ENCODE results near the gene IL18. TPM values are rescaled to one million over a fixed set of nuclear protein-coding genes. Genes with fewer than 3 reads are reported as not detected.
"Not testable (repeated sequence)": the region's sequence is repeated elsewhere in the genome, so short reads cannot be mapped to it uniquely, and the experiment has no call there.

Gene IL18
- polyA plus RNA-seq (ENCODE audit: insufficient read length): 9.9 TPM
- long read RNA-seq, donor 1, partial matches to known transcripts: 0 of 1 reads
- long read RNA-seq, donor 1, other reads (novel, unspliced or antisense): 0 of 1 reads
- long read RNA-seq, donor 2, partial matches to known transcripts: 0 of 1 reads
- long read RNA-seq, donor 2, other reads (novel, unspliced or antisense): 0 of 1 reads
- long read RNA-seq, donor 3, partial matches to known transcripts: 0 of 3 reads
- long read RNA-seq, donor 3, other reads (novel, unspliced or antisense): 0 of 3 reads
- long read RNA-seq, donor 4: 0 reads
- long read RNA-seq, donor 5, partial matches to known transcripts: 0 of 10 reads
- long read RNA-seq, donor 5, other reads (novel, unspliced or antisense): 7 of 10 reads
- long read RNA-seq, donor 6, partial matches to known transcripts: 0 of 2 reads
- long read RNA-seq, donor 6, other reads (novel, unspliced or antisense): 0 of 2 reads
- long read RNA-seq, donor 7, partial matches to known transcripts: 0 of 3 reads
- long read RNA-seq, donor 7, other reads (novel, unspliced or antisense): 0 of 3 reads
- long read RNA-seq, donor 8: 0 reads

DNA sequence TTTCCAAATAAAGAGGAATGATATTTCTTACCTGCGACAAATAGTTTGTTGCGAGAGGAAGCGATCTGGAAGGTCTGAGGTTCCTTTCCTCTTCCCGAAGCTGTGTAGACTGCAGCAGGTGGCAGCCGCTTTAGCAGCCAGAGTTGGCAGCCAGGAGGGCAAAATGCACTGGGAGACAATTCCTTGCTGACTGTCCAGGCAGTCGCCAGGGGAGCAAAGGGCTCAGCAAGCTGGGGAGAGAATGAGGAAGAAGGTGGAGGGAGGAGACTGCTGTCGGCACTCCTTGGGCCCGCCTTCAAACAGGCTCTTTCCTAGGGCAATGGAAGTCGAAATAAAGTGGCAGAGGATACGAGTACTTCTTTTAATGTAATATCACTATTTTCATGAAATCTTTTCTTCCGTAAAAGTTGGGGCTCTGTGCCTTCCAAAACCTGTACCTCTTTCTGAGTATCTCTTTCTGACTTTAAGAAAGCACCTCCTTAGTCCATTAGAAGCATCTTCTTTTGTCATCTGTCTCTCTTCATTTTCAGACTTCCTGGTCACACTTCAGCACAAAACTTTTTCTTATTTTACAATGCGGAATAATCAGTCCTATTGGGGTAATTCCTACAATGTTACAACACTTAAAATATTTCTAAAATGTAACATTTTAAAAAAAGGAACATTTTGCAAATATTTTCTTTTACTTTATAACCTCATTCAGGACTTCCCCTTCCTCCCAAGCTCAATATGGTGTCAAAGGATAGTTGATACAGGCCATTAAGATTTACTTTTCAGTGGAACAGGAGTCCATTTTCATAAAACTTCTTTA lies at the start of gene IL18:
Gene IL18 (minus strand): TSS at position 220 of the 811 bp plus-strand sequence. CDS start 9,041 bp downstream, outside the sequence.
- DNase-seq: no peak

- no peak for DNase-seq
Observed at GRCh38 chr11:112212710-112213109, 48.8 kb upstream of the IL18 start.

DNA sequence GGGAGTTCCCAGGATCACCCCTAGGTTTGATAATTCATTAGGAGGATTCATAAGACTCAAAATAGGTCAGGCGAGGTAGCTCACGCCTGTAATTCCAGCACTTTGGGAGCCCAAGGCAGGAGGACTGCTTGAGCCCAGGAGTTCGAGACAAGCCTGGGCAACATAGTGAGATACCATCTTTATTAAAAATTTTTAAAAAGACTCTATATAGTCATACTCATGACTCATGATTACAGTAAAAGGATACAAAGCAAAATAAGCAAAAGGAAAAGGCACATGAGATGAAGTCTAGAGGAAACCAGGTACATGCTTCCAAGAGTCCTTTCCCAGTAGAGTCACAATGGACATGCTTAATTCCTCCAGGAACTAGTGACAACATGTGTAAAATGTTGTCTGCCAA lies 48.4 kb upstream of the IL18 start:
- no peak for DNase-seq

- DNase-seq: no peak
Observed at GRCh38 chr11:112211536-112211935, 47.6 kb upstream of the IL18 start.

- DNase-seq: no peak
Observed at GRCh38 chr11:112210890-112211289, 47.0 kb upstream of the IL18 start.

- DNase-seq: no peak
Observed at GRCh38 chr11:112206071-112206470, 42.2 kb upstream of the IL18 start.

- no peak for DNase-seq
Observed at GRCh38 chr11:112200252-112200651, 36.4 kb upstream of the IL18 start.

DNA sequence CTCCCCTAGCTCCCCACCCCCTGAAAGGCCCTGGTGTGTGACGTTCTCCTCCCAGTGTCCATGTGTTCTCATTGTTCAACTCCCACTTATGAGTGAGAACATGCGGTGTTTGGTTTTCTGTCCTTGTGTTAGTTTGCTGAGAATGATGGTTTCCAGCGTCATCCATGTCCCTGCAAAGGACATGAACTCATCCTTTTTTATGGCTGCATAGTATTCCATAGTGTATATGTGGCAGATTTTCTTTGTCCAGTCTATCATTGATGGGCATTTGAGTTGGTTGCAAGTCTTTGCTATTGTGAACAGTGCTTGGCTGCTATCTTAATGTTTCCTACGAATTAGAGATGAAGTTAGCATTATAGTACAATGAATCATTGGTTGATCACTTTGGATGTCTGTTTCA lies 35.2 kb upstream of the IL18 start:
- not testable (repeated sequence) for DNase-seq

DNA sequence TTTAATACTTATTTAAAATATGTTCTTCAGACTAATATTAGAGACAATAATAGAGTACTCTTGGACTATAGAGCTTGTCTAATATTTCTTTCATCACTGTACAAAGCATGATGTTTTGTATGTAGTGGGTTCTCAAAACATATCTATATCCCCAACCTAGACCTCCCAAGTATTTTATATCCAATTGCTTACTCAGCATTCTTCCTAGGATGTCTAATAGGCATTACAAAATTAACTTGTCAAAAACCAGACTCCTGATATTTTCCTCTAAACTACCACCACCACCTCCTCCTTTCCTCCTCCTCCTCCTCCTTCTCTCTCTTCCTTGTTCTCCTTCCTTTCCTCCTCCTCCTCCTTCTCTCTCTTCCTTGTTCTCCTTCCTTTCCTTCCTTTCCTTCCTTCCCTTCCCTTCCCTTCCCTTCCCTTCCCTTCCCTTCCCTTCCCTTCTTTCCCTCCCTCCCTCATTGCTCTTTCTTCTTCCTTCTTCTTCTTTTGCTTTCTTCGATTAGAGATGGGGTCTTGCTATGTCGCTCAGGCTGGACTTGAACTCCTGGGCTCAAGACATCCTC lies 32.7 kb upstream of the IL18 start:
- DNase-seq: no peak

- no peak for DNase-seq
Observed at GRCh38 chr11:112195951-112196351, 32.1 kb upstream of the IL18 start.

DNA sequence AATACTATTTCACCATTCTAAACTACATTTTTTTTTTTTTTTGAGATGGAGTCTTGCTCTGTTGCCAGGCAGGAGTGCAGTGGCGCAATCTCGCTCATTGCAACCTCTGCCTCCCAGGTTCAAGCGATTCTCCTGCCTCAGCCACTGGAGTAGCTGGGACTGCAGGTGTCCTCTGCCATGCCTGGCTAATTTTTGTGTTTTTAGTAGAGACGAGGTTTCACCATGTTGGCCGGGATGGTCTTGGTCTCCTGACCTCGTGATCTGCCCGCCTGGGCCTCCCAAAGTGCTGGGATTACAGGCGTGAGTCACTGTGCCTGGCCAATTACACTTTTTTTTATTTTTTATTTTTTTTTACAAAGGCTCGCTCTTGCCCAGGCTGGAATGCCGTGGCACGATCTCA lies 31.2 kb upstream of the IL18 start:
- not testable (repeated sequence) for DNase-seq

DNA sequence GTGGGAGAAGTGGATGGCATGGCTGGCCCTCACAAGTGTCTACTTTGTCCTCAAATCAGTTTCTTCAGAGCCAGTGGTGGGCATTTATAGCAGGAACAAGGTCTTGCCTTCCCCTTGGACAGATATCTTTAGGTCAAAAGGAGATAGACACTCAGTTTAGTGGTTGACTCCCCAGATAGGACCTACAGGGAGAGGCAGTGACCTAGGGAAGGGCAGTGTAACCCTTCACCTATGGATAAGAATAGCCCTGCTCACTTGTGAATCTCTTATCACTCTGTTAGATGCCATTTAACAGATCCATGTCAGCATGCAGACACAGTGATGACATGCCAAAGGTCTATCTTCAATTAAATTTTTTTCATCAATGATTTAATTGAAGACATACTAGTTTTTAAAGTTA lies 22.4 kb upstream of the IL18 start:
- DNase-seq: no peak

DNA sequence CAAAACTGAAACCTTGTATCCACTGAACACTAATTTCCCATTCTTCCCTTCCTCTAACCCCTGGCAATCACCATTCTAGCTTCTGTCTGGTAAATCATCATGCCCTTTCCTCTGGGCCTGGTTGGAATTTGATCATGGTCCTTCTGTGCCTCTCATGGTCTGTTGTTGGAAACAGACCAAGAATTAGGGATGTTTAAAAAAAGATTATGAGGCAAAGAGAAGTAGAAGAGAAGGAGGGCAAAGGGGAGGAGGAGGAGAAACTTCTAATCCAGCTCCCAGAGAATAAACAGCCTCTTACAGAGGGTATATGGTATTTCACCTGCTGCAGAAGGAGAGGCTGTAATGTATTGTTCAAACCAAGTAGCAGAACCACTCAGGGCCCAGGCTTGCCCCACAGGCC lies 22.0 kb upstream of the IL18 start:
- no peak for DNase-seq

DNA sequence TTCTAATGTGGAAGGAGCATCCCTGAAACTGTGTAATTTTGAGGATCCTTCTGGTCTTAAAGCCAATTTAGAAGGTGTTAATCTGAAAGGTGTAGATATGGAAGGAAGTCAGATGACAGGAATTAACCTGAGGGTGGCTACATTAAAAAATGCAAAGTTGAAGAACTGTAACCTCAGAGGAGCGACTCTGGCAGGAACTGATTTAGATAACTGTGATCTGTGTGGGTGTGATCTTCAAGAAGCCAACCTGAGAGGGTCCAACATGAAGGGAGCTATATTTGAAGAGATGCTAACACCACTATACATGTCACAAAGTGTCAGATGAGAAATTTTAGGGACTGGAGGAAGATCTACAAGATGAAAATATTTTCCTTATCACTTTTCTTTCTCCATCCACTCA lies 19.0 kb upstream of the IL18 start:
- DNase-seq: no peak

DNA sequence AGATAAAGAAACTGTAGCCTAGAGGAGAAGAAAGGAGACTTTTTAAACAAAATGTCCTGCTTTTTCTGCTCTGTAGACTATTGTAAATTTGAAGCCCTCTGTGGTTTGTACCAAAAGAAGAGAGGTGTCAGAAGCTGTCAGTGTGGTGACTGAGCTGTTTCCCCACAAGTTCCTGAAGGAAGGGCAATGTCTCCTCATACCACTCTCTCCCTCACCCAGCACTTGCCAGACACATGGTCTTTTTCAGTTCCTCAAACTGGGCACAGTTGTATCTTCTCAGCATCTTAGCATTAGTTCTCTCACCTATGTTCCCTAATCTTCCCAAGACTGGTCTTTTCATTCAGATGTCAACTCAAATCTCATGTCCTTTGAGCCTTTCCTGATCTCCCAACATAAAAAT lies 15.7 kb upstream of the IL18 start:
- DNase-seq: no peak

- DNase-seq: no peak
Observed at GRCh38 chr11:112178936-112179335, 15.0 kb upstream of the IL18 start.

DNA sequence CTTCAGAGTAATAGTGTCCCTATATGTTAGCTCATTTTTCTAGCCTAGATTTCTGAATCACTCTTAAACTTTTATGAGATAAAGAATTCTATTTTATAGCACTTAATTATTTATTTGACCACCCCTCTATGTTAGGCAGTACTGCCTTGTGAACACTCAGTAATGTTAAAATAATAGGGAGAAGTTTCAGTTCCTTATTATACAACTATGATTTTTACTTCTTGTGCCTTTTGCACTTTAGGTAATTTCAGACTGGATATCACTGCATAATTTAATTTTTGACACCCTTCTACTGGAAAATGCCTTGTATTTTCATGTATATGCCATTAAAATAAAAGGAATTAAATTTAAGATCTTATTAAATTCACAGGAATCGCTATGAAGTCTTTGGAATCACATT lies 14.5 kb upstream of the IL18 start:
- no peak for DNase-seq

DNA sequence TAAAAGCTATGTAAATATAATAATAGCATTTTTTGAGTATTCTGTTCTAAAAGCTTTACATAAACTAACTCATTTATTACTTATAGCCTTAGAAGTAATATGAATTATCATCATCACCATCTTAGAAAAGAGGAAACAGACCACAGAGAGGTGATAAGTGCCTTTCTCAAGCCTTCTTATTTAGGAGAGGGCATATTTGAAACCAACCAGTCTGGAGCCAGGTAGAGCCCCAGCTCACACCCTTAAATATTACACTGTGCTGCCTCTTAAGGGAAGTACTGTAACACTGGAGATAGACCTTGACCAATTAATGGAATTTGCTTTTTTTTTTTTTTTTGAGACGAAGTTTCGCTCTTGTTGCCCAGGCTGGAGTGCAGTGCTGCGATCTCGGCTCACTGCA lies 13.7 kb upstream of the IL18 start:
- DNase-seq: no peak

GRCh38 chr11:112176077-112176476 lies 12.2 kb upstream of the IL18 start:
- no peak for DNase-seq

DNA sequence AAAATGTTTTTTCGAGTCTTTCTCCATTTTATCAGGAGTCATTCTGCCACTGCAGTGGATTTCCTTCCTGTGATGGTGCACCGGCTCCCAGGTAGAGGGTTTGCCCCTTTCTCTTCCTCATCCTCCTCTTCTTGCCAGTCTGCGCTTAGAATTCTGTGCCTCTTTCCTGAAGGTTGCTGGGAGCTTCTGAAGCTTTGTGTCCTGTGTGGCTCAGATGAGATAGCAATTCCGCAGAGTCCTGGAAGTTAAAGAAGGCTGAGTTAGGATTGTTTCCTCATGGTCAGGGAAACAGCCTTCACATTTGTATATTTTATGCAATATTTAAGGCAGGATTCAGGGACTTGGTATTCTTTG lies 11.7 kb upstream of the IL18 start:
- no peak for DNase-seq

- DNase-seq: peak; percentile 88
Observed at GRCh38 chr11:112174789-112175598, 11.1 kb upstream of the IL18 start, which contains the start of gene BCO2. Gene BCO2, plus strand, starts transcription at chr11:112175512. Its CDS starts 90 bp downstream, at chr11:112175602.

- DNase-seq: no peak
Observed at GRCh38 chr11:112173152-112173551, 9.3 kb upstream of the IL18 start.

Measured in left kidney (tissue), 8 donors.